GM18502 (cell line): ENCODE results near the gene THEM5.

ENCODE experiments used
- ATAC-seq: cut with Tn5 transposase; IDR thresholded peaks from one replicate; pipeline ENCODE4 v1.9.1; 2021; ENCODE audit warnings: mild to moderate bottlenecking; ENCODE audit not compliant: unreplicated experiment, poor library complexity

THEM5 gene

GRCh38 chr1:151825204-151825603 lies 28.3 kb downstream of the THEM5 start:
- ATAC-seq, result no peak

DNA sequence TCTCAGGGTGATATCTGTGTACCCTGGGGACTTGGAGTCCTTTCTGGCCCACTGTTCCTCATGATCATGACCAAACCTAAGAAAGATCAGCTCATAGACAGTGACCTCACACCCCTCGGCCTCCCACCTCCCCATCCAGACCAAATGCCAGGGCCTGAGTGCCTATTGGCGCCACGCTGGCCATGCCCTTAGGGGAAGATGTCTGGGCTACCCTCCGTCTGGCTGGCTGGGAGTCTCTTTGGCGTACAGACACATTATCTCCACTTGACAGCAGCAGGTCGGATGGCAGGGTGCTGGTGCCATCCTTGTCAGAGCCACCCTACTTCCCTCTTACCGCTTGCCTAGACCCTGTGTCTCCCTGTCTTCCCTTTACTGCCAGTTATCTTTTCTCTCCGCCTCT lies 30.3 kb downstream of the THEM5 start:
- ATAC-seq, result no peak

DNA sequence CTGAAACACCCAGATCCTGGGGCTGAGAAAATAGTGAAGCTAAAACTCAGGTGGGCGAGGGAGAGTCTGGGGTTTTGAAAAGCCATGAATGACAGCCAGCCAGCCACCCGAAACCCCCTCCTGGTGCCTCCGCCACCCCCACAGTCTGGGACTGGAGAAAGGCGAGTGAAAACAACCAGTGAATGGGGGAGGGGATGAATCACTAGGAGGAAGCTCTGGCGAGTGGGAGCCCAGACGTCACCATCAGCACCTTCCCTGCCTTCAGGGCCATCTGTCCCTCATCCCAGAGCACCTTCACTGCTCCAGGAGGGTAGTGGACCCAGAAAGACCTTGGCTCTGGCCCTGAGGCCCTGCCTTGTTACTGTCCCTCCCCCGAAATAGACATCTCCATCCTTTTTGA lies 31.1 kb downstream of the THEM5 start:
- ATAC-seq, result no peak

DNA sequence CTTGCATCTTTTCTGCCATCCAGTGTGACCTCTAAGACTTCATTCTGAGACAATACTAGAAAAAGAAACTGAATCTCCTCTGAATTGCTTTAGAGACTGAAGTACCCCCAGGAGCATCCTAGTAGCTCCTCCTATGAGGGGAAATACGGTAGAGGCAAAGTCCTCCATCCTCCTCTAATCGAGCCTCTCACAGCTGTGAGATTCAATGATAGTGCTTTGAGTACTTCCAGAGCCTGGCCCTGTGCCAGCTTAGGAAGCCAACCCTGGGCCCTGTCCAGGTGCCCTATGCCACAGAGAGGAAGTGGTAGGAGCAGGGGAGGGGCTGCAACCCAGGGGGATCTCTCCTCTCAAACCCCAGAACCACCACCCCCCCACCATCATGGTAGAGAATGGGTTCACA lies 32.6 kb downstream of the THEM5 start:
- no peak for ATAC-seq

GRCh38 chr1:151819976-151820623 lies 33.4 kb downstream of the THEM5 start:
- no peak for ATAC-seq

- ATAC-seq, result no peak
Observed at GRCh38 chr1:151819227-151819835, 34.2 kb downstream of the THEM5 start.

DNA sequence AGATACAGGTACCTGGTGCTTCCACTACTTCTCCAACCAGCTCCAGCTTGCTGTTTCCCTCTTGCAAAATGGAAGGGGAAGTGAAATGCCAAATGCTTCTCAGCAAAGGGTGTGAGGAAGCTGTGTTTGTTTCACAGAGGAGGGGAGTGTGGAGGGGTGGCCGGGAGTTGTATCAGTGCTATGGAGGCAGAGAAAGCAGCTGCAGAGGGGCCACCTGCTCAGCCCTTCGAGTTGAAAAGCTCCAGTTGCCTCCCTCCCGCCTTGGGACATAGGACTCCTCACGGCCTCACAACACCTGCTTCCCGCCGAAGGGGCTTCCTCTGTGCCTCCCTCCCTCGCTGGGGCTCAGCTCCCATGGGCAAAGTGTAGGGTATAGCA lies 36.2 kb downstream of the THEM5 start:
- ATAC-seq, result no peak

GRCh38 chr1:151816548-151817352 lies 36.8 kb downstream of the THEM5 start:
- ATAC-seq, result no peak

- no peak for ATAC-seq
Observed at GRCh38 chr1:151815716-151816327, 37.7 kb downstream of the THEM5 start.

DNA sequence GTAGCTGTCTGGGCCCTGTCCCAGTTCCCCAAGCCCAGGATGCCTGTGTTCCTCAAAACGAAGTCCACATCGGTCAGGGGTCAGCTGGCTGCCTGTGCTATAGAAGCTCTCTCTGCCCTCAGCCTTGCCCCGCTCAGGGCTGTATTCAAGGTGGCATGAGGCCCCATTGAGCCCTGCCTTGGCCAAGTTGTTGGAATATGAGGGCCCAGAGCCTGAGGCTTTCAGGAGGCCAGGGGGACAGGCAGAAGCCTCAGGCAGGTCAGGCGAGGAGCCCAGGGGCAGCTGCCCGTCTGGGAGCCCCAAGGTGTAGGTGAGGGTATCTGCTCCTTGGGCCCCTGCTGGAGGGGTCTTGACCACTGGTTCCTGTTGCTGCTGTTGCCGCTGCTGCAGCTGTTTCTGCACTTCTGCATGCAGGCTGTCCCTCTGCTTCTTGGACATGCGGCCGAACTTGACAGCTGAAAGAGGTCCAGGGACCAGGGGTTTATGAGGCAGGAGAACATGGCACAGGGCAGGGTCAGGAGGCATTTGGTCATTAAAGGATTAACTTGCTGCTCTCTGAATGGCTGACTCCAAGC lies 38.5 kb downstream of the THEM5 start:
- no peak for ATAC-seq

DNA sequence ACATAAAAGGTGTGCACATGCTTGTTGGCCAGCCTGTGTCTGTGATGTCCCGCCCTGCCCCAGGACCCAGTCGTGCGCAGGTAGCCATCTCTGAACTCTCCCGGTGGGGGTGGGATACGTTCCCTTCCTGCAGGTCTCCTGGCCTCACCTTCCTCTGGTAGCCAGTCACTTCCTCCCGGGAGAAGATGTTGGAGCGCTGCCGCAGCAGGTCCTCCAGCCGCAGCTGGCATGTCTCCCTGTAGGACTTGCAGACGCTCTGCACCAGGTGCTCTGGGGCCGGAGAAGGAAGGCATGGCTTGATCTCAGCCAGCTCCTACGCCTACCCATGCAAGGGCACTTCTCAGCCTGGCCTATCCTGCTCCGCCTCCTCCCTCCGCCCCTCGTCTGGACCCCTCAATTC lies 39.1 kb downstream of the THEM5 start:
- ATAC-seq, result no peak

DNA sequence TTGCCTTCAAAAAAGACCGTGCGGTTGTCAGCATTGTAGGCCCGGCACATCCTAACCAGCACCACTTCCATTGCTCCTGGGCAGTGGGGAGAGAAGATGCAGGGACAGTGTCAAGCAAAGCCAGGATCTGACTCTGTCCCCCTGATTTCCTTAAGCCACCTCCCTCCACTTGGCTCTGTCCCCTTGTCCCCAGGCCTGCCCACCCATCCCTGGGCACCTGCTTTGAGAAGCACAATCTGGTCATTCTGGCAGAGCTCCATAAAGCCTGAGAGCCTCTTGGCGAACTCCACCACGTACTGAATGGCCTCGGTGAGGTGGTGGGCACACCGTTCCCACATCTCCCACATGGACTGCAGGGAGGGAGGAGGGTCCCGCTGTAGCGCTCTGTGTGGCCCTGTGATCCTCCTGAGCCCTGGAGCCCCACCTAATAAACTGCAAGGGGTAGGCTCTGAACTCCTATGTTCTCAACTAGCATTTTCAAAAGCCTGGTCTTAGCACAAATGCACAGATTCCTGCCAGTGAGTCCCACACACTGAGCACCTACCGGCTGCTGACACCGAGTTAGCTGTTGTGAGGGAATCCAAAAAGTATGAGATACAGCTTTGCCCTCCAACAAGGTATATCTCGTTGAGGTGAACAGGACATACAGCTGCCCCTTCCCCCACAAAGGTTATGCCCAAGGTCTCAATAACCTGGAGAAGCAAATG lies 40.1 kb downstream of the THEM5 start:
- ATAC-seq, result no peak

DNA sequence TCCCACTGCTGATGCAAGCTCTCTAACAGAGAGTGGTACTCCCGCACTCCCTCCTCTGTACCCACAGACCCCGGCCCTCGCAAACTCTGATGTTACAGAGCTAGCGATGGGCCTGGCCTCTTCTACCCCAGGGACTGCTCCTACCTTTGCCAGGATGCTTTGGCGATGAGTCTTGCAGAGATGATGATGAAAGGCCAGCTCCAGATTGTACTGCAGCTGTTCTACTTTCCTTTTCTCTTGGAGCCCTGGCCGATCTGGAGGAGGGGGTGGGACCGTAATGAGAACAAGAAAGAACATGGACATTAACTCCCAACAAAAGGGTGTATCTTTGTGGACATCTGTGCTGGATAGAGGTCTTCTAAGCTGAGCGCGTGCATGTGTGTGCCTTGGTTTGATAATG lies 42.3 kb downstream of the THEM5 start:
- ATAC-seq, result no peak

DNA sequence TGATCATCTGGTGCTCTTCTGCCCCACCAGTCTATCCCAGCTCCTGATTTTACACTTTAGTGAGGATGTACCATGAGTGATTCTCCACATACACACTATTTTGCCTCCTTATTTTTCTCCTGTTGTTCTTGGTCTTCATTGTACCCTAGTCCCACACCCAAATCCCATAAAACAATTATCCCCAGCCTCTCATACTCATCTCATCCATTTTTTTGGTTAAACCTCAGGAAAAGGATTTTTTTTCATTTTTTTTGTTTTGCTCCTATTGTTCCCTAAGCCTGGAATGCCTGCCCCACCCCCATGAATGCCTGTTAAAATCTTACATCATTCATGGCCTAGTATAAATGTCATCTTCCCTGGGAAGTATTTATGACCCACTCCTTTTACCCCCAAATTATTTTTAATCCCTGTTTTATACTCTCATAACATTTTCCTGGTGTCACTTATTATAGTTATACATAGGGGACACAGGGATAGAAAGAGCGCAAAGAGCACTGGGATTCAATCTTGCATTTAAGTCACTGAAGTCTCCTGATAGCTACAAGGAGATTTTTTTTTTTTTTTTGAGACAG lies 43.4 kb downstream of the THEM5 start:
- no peak for ATAC-seq

DNA sequence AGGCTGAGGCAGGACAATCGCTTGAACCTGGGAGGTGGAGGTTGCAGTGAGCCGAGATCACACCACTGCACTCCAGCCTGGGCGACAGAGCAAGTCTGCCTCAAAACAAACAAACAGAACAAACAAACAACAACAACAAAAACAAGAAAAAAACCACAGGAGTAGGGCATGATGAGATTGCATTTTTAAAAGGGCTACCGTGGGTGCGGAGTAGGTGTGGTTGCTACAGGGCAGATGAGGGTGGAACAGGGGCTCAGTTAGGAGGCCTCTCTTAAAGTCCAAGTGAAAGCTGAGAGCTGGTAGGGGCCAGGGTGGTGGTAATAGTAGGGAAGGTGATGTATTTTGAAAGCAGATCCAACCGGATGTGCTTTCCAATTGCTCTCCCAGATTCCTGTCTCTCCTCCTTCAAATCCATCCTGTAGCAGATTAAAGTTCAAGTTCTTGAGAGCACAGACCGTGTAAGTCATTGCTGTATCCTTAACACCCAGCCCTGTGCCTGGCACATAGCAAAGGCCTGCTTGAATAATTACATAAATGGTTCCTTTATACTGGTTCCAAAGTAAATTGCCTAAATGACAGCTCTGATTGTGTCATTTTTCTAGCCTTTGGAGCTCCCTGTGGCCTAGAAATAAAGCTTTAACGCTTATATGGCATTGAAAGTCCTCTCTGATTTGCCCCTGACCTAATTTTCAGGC lies 44.1 kb downstream of the THEM5 start:
- no peak for ATAC-seq

- ATAC-seq, result no peak
Observed at GRCh38 chr1:151807766-151808165, 45.7 kb downstream of the THEM5 start.

DNA sequence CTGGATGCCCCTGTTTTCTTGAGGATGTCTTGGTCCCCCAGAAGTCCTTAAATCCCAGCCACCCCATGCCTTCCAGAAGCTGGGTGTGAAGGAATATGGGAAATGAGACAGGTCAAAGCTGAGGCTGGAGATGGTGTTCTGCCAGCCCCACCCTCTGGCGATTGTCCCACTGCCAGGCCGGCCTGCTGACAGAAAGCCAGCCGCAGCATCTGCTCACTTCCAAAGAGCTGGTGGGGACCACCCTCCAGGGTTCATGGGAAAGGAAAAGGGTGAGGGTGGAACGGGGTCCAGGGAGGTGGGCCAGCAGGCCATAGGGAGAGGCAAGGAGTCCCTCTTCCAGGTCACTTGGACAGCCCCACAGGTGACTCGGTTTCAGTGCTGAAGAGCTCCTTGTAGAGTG lies 46.4 kb downstream of the THEM5 start:
- ATAC-seq, result no peak

GRCh38 chr1:151806170-151806569 lies 47.3 kb downstream of the THEM5 start:
- no peak for ATAC-seq

- ATAC-seq, result no peak
Observed at GRCh38 chr1:151805066-151805820, 48.3 kb downstream of the THEM5 start, which contains the start of gene LINGO4. Gene LINGO4, minus strand, starts transcription at chr1:151805419. Its CDS starts 2,715 bp downstream, at chr1:151802704.
